Naive B cell (primary cell): ENCODE data around the gene C14orf39. TPM values are rescaled to one million over a fixed set of nuclear protein-coding genes. Genes with fewer than 3 reads are reported as not detected.
"Not testable (repeated sequence)": the region's sequence is repeated elsewhere in the genome, so short reads cannot be mapped to it uniquely, and the experiment has no call there.

Experiments
- ATAC-seq, 2 donors: fragments of 150-1000 bp; cut with Tn5 transposase; 2 replicates each; pipeline ENCODE4 v1.10.0; 2021; ENCODE audit warnings: low read depth in 2 of 2, mild to moderate bottlenecking in 2 of 2, moderate library complexity in 2 of 2
- DNase-seq: peaks from one replicate; pipeline ENCODE4 v3.0.0; 2022
- H3K27ac Mint-ChIP-seq, 6 donors: one replicate each; pipeline ENCODE4 v1.8.0; 2020 to 2022; ENCODE audit warnings: mild to moderate bottlenecking in 6 of 6, mixed read lengths in 6 of 6, moderate library complexity in 5 of 6, inconsistent platforms in 2 of 6
- H3K27me3 Mint-ChIP-seq, 3 donors: one replicate each; pipeline ENCODE4 v1.8.0; 2021 to 2022; ENCODE audit warnings: mixed read lengths in 3 of 3, mild to moderate bottlenecking in 1 of 3
- H3K36me3 Mint-ChIP-seq, 2 donors: one replicate each; pipeline ENCODE4 v1.8.0; 2020 to 2022; ENCODE audit warnings: mixed read lengths in 2 of 2, inconsistent platforms in 1 of 2, mild to moderate bottlenecking in 1 of 2
- H3K4me1 Mint-ChIP-seq, 3 donors: one replicate each; pipeline ENCODE4 v1.8.0; 2020 to 2022; ENCODE audit warnings: mixed read lengths in 3 of 3, inconsistent platforms in 1 of 3, mild to moderate bottlenecking in 1 of 3, moderate library complexity in 1 of 3
- H3K4me3 Mint-ChIP-seq, 8 donors: one replicate each; pipeline ENCODE4 v1.8.0; 2020 to 2022; ENCODE audit warnings: mild to moderate bottlenecking in 8 of 8, mixed read lengths in 8 of 8, moderate library complexity in 8 of 8, inconsistent platforms in 2 of 8
- H3K9me3 Mint-ChIP-seq, 7 donors: one replicate each; pipeline ENCODE4 v1.8.0; 2020 to 2022; ENCODE audit warnings: mixed read lengths in 7 of 7, mild to moderate bottlenecking in 5 of 7, inconsistent platforms in 2 of 7, moderate library complexity in 1 of 7
- polyA plus RNA-seq, 6 donors: library from polyadenylated mRNA; unstranded; fragments of 300-500 nt; fragmentation: Illumina TruSeq; gene quantifications; one replicate each; pipeline ENCODE4 v1.2.3, GENCODE V29; 2021; ENCODE audit warnings: low read depth in 6 of 6

The C14orf39 gene
- polyA plus RNA-seq, 6 donors from 2014 or later = not detected

DNA sequence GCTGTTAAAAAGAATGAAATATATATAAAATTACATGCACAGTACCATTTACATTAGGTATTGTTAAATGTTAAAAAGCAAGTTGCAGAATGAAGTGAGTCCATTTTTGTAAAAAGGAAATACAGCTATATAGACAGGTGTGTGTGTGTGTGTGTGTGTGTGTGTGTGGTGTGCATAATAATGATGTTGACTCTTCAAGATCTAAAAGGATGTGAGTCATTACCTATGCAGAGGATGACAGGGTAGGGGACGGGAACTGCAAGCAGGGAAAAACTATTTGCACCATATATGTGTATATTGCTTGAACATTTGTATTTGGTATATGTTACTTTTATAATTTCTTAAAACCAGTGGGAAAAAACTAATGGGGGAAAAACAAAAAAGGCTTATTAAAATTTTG lies 3.1 kb downstream of the C14orf39 start:
- ATAC-seq (no peak), DNase-seq (no peak)
- no peak overlapping the region for H3K4me3 Mint-ChIP-seq
- H3K9me3 Mint-ChIP-seq = peaks cover 3 to 27% (median 14%) of the 10 kb centered on the region in 7 donors
- H3K36me3 Mint-ChIP-seq = peaks cover 0 to 5% of the 10 kb centered on the region in 2 donors
- peaks cover 0 to 10% (median 0%) of the 10 kb centered on the region in 3 donors for H3K4me1 Mint-ChIP-seq
- H3K27me3 Mint-ChIP-seq = peaks cover 9 to 25% (median 14%) of the 10 kb centered on the region in 3 donors
- H3K27ac Mint-ChIP-seq = no peak overlapping the region

DNA sequence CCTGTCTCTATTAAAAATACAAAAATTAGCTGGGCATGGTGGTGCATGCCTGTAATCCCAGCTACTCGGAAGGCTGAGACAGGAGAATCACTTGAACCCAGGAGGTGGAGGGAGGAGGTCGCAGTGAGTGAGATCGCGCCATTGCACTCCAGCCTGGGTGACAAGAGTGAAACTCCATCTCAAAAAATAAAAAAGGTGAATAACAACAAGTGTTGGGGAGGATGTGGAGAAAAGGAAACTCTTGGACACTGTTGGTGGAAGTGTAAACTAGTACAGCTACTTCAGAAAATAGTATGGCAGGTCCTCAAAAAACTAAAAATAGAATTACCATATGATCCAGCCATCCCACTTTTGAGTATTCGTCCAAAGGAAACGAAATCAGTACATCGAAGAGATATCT lies 5.6 kb downstream of the C14orf39 start:
- not testable (repeated sequence) for H3K4me1 Mint-ChIP-seq, ATAC-seq, H3K27ac Mint-ChIP-seq, H3K36me3 Mint-ChIP-seq, DNase-seq, H3K4me3 Mint-ChIP-seq
- Mint-ChIP-seq H3K27me3 (peaks cover 9 to 25% (median 20%) of the 10 kb centered on the region in 3 donors), H3K9me3 (peaks cover 3 to 22% (median 14%) of the 10 kb centered on the region in 7 donors)

DNA sequence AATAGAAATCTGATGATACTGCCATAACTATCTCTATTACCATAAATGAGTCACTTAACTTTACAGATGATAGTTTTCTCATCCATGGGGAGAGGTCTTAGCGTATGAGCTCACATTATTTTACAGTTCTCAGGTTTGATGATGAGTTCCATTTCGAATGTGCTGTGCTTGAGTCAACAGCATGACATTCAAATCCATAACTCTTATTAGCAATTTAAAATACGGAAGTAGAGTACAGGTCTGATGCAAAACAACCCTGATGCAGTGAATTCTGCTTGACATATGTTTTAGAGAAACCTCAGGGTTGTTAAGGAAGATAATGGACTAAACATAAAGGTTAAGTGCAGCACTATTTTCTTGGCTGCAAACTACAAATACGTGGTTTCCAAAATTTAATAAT lies 30.0 kb downstream of the C14orf39 start:
- H3K27ac Mint-ChIP-seq = no peak overlapping the region
- ATAC-seq (no peak), DNase-seq (no peak)
- H3K4me3 Mint-ChIP-seq = no peak overlapping the region
- no peaks in the 10 kb centered on the region for H3K4me1 Mint-ChIP-seq
- H3K9me3 Mint-ChIP-seq = peaks cover 0 to 1% (median 0%) of the 10 kb centered on the region in 7 donors
- H3K36me3 Mint-ChIP-seq = no peaks in the 10 kb centered on the region
- H3K27me3 Mint-ChIP-seq = peaks cover 0 to 6% (median 5%) of the 10 kb centered on the region in 3 donors

DNA sequence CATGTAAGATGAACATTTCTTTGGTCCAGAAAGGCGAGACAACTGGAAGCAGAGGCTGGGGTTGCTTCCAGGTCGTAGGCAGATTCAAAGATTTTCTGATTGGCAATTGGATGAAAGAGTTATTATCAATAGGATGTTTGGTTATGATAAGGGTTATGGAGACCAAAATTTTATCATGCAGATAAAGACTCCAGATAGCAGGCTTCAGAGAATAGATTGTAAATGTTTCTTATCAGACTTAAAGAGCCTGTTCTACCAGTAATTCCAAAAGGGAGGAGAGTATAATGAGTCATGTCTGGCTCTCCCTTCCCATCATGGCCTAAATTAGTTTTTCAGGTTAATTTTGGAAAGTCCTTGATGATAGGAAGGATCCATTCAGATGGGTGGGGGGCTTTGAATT lies 55.6 kb downstream of the C14orf39 start:
- H3K4me1 Mint-ChIP-seq = no peaks in the 10 kb centered on the region
- ATAC-seq = no peak
- no peak overlapping the region for H3K27ac Mint-ChIP-seq
- H3K9me3 Mint-ChIP-seq = peaks cover 5 to 27% (median 11%) of the 10 kb centered on the region in 7 donors
- H3K27me3 Mint-ChIP-seq = no peaks in the 10 kb centered on the region
- no peak overlapping the region for H3K4me3 Mint-ChIP-seq
- peaks cover 0 to 6% of the 10 kb centered on the region in 2 donors for H3K36me3 Mint-ChIP-seq
- no peak for DNase-seq

DNA sequence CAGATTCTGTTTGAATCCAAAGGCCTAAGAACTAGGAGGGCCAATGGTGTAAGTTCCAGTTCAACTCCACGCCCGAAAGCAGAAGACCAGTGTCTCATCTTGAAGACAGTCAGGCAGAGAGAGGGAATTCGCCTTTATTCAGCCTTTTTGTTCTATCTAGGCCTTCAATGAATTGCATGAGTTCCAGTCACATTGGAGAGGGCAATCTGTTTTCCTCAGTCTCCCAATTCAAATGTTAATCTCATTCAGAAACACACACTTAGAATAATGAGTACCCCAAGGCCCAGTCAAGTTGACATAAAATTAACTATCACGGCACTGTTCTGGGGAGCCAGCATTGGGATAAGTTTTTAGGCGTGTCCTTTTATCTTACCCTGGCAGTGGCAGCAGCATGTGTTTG lies 65.8 kb downstream of the C14orf39 start:
- Mint-ChIP-seq H3K27me3 (peaks cover 0 to 5% (median 0%) of the 10 kb centered on the region in 3 donors), H3K9me3 (peaks cover 0 to 16% (median 4%) of the 10 kb centered on the region in 7 donors), H3K4me3 (no peak overlapping the region), H3K36me3 (no peaks in the 10 kb centered on the region), H3K4me1 (no peaks in the 10 kb centered on the region), H3K27ac (no peak overlapping the region)
- ATAC-seq (no peak), DNase-seq (no peak)

DNA sequence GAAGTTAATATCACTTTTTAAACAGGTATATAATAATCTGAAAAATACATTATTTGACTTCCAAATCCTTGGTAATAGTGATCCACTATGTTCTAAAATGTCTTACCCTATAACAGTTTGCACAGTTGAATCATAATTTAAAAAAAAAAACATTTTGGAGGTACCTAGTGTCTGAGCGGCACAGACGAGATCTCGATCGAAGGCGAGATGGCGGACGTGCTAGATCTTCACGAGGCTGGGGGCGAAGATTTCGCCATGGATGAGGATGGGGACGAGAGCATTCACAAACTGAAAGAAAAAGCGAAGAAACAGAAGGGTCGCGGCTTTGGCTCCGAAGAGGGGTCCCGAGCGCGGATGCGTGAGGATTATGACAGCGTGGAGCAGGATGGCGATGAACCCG lies 88.3 kb downstream of the C14orf39 start:
- H3K27ac Mint-ChIP-seq, H3K36me3 Mint-ChIP-seq, H3K4me1 Mint-ChIP-seq, DNase-seq, H3K4me3 Mint-ChIP-seq: not testable (repeated sequence)
- peak; percentile 73 to 81 for ATAC-seq
- peaks cover 4 to 31% (median 9%) of the 10 kb centered on the region in 7 donors for H3K9me3 Mint-ChIP-seq
- peaks cover 7 to 16% (median 8%) of the 10 kb centered on the region in 3 donors for H3K27me3 Mint-ChIP-seq

DNA sequence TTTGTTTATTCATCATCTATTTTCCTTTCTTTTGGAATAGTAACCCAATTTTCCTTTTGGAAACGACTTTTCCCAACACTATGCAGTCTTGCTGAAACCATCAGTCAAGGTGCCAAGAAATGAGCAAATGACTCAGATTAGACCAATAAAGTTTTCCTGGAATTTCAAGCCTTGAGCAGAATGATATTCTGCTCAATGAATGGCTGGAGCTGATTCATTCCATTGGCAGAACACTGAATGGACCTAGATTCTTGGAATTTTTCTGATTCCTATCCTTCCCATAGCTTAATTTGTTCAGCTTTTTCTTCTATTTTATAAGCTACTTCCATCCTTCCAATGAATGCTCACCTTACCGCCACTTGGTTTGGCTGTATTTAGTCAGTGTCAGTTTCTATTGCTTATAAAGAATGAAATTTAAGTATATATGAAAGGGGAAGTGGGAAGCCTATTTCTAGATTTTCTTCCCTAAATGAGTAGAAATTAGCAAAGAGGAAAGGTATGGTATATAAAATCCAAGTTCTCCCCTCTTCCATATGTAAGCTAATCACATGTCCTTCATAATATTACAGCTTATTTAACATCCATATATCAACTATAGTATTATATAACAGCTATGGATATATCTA lies 89.0 kb downstream of the C14orf39 start:
- H3K36me3 Mint-ChIP-seq = peaks cover 5 to 6% of the 10 kb centered on the region in 2 donors
- H3K4me1 Mint-ChIP-seq = no peaks in the 10 kb centered on the region
- no peak for ATAC-seq
- H3K4me3 Mint-ChIP-seq = no peak overlapping the region
- peaks cover 5 to 16% (median 7%) of the 10 kb centered on the region in 3 donors for H3K27me3 Mint-ChIP-seq
- no peak for DNase-seq
- peaks cover 4 to 31% (median 9%) of the 10 kb centered on the region in 7 donors for H3K9me3 Mint-ChIP-seq
- H3K27ac Mint-ChIP-seq = no peak overlapping the region

Other genes with a start within 250 kb of the C14orf39 start
- 10 to 100 TPM; 16.4 to 30.5 (median 17.2) TPM for gene PPM1A, start 236.8 kb downstream of the C14orf39 start, polyA plus RNA-seq
- not detected for gene SIX6, start 23.1 kb upstream of the C14orf39 start, polyA plus RNA-seq
- not detected for gene SIX1, start 163.4 kb upstream of the C14orf39 start, polyA plus RNA-seq
- gene SIX4, start 238.3 kb upstream of the C14orf39 start, polyA plus RNA-seq = not detected
- 10 to 100 TPM; 14.5 to 27.4 (median 22.1) TPM for gene MNAT1, start 248.7 kb upstream of the C14orf39 start, polyA plus RNA-seq